GM12875 (cell line): ENCODE measurements around the gene RBL2.

ENCODE experiments used
- H3K4me3 ChIP-seq: one replicate; pipeline ENCODE4 v1.5.1; 2011; ENCODE audit warnings: low read depth, low read length, control low read depth
- CTCF ChIP-seq: IDR thresholded peaks from 2 replicates; pipeline ENCODE4 v1.5.1; 2011; ENCODE audit warnings: low read depth, mild to moderate bottlenecking, control low read depth, inconsistent platforms, low read length, moderate library complexity, borderline replicate concordance; ENCODE audit not compliant: insufficient read depth

RBL2 gene

DNA sequence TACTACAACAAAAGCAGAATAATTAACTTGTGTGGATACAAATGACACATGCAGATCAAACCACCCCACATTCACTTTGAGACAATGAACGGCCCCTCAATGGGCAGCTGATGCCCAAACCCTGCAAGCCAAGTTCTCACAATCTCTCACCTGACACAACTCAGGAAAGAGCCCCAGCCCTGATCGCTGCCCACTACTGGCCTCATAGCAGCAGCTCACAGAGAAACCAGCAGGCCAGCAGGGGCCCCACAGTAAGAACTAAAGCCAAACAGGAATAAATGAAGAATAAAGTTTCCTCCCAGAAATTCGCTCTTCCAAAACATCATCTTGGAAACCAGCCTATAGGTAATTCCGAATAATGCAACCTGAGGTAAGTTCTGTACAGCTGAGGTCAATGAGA, 61.1 kb downstream of the RBL2 start:
- TF ChIP-seq CTCF, result no peak
- H3K4me3 ChIP-seq, result no peak overlapping the region

DNA sequence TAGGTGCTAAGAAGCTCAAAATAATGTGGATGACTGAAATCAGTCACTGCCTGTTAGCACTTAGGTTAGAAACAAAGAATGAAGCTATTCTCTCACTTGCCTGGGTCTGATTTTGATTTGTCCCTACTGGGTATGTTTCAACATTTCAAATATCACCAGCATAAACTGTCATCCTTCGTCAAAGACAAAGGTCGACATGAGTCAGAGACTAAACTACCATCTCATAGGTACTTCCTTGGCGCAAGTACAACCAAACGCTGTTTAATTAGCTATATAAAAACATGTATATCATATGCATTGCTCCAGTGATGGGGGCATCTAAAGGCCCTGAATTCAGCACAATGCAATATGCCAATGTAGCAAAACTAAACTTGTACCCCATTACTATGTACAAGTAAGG, 64.7 kb downstream of the RBL2 start:
- no peak overlapping the region for H3K4me3 ChIP-seq
- TF ChIP-seq CTCF, result no peak

DNA sequence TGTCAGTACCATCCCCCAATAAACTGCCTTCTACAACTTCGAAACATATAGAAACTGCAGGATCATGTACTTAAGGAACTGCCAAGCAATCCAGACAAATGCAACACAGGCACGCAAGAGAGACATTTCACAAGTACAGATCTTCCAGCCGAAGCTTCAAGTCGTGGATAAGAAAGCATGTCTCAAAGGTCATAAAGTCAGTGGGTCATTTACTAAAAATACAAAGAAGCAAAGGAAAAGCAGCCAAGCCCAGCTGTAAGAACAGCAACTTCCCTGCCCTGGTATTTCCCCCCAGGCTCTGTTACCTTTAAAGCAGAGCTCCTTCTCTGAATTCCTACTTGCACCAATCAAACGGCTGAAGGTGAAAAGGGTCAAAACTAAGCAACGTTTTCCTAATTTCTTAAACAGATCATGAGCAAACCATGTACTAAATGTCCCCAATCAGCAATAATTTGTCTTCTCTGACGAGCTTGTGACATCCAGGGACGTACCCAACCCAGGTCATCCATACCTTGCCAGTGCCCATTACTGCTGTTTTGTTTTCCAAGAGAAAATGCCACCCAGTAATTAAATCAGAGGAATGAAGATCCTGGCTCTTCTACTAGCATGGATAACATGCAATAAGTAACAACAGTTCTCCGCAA, 67.1 kb downstream of the RBL2 start:
- TF ChIP-seq CTCF, result no peak
- H3K4me3 ChIP-seq, result no peak overlapping the region

GRCh38 chr16:53502331-53503269, 68.3 kb downstream of the RBL2 start, which contains the start of gene AKTIP:
Gene AKTIP (minus strand): TSS chr16:53503209. CDS start chr16:53500259, 2,950 bp downstream.
- H3K4me3 ChIP-seq, result peak within 1 kb of the TSS; percentile 80
- TF ChIP-seq CTCF, result no peak

GRCh38 chr16:53503270-53503923, 69.1 kb downstream of the RBL2 start:
- no peak for TF ChIP-seq CTCF
- H3K4me3 ChIP-seq, result peak overlapping the region; percentile 56

DNA sequence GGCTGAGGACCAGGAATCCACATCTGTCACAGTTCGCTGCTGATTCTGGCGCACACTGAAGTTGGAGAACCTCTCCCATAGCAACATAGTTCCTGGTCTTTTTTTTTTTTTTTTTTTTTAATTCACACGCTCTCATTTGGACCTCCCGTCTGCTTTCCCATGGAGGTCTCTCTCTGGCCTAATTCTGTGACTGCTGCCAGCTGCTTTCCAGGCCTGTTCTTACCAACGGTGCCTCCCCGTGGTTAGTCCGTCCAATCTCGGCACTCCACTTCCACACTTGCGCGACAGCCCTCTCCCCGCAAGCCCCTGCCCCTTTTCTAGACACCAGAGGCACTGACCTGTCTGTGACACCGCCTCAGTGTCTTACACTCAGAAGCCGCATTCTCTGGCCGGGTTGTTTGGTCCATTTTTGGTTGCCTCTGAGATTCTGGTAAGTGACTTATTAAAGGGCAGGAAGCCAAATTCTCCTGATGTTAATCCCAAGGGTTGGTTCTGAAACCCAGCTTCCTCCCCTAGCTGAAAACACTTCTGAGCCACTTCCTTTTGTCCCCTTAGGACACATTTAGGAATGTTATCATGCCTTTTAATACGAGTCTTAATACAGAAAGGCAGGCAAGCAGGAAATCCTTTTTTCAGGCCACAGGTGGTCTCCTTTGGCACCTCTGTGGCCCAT, 69.9 kb downstream of the RBL2 start:
- TF ChIP-seq CTCF, result no peak
- peak overlapping the region; percentile 56 for H3K4me3 ChIP-seq
